GM23338 (cell line): ENCODE measurements around the gene CNOT1.

Experiments used
- JUNB ChIP-seq: IDR thresholded peaks from one replicate; pipeline ENCODE4 v1.6.1; 2016; ENCODE audit warnings: antibody characterized with exemption; ENCODE audit not compliant: unreplicated experiment
- POLR2AphosphoS5 ChIP-seq: IDR thresholded peaks from 2 replicates; pipeline ENCODE4 v1.6.1; 2016; ENCODE audit warnings: antibody characterized with exemption, low read depth

DNA sequence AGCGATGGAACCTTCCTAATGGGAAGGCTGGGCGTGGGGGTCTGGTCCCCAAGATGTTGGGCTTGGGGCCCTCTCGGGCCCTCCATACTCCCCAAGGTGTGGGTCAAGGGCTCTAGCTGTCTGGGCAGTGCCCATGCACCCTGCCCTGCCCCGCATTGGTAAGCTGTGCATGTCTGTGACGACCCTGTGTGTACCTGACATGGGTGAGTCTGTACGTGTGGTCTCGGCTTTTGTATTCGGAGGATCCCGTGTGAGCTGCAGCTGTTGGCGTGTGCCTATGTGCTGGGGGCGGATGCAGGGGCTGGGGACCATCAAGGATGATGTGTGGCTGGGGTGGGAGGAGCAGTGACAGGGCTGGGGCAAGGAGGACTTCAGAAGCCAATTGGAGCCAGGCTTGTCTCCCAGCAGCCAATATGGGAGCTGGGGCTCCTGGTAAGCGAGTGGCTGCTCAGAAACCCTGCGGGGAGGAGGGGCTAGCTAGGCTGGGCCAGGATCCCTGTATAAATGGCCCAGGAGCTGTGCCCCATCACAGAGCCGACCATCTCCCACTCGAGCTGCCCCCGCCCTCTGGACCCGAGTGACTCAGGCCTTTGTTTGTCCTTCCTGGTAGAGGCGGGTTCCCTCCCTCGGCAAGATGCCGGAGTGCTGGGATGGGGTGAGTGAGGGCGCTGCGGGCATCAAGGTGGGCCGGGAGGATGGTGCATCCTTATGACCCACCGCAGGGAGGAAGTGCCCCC lies 129.8 kb downstream of the CNOT1 start, which contains the start of gene NDRG4:
- TF ChIP-seq JUNB (no peak), POLR2AphosphoS5 (peak; percentile 58)
